ENCODE data around the gene ADAMTS4. TPM values are rescaled to one million over a fixed set of nuclear protein-coding genes. Genes with fewer than 3 reads are reported as not detected.

Gene ADAMTS4
- total and polyA plus RNA-seq, 9 of the 15 experiments (the other 6 are each of a cell fraction or from before 2014, with no cell fraction given), result 0.07 to 3.7 (median 0.41) TPM

- TF ChIP-seq ZBTB40 (IDR thresholded peaks at IDR 0.05) (peak; percentile 35; the same call in 1 of the 2 replicates), ZBTB40 (CRISPR knock-in tag; IDR thresholded peaks at IDR 0.05) (no peak), ZNF717 (CRISPR knock-in tag; IDR thresholded peaks at IDR 0.05) (no peak), ZFP1 (CRISPR knock-in tag; IDR thresholded peaks at IDR 0.05) (no peak), RERE (CRISPR knock-in tag; IDR thresholded peaks at IDR 0.05; ENCODE audit: borderline replicate concordance) (no peak), ZNF347 (CRISPR knock-in tag; IDR thresholded peaks at IDR 0.05; ENCODE audit: low read depth) (no peak), ETV5 (CRISPR knock-in tag; IDR thresholded peaks at IDR 0.05; ENCODE audit: low read depth) (peak; percentile 84; the same call in 1 of the 2 replicates), ZNF212 (CRISPR knock-in tag; IDR thresholded peaks at IDR 0.05) (no peak), STAT5A (IDR thresholded peaks at IDR 0.05; ENCODE audit: borderline replicate concordance, low read length) (no peak), SIN3B (IDR thresholded peaks at IDR 0.05; ENCODE audit: low read depth) (no peak), NRF1 (conservative IDR thresholded peaks at IDR 0.05 in 1 of 2, IDR thresholded peaks at IDR 0.05 in 1 of 2) (peak; percentile 19 to 23; a peak in 1 of 4 replicates)
- TF ChIP-seq, protein P1, sequence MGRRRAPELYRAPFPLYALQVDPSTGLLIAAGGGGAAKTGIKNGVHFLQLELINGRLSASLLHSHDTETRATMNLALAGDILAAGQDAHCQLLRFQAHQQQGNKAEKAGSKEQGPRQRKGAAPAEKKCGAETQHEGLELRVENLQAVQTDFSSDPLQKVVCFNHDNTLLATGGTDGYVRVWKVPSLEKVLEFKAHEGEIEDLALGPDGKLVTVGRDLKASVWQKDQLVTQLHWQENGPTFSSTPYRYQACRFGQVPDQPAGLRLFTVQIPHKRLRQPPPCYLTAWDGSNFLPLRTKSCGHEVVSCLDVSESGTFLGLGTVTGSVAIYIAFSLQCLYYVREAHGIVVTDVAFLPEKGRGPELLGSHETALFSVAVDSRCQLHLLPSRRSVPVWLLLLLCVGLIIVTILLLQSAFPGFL (CRISPR knock-in tag; IDR thresholded peaks at IDR 0.05), result peak; percentile 77; the same call in 1 of the 2 replicates
- TF ChIP-seq, protein P2, sequence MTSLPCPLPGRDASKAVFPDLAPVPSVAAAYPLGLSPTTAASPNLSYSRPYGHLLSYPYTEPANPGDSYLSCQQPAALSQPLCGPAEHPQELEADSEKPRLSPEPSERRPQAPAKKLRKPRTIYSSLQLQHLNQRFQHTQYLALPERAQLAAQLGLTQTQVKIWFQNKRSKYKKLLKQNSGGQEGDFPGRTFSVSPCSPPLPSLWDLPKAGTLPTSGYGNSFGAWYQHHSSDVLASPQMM (CRISPR knock-in tag; IDR thresholded peaks at IDR 0.05), result no peak
These were observed 36.8 kb downstream of the ADAMTS4 start (continued) for GRCh38 chr1:161162052-161162451.
